Activated CD8-positive, alpha-beta memory T cell treated with anti-CD3 and anti-CD28 coated beads, Interleukin-2, amount 50 U/mL, for 24 hours (primary cell): ENCODE results near the gene FARP1.
"Not testable (repeated sequence)": the region's sequence is repeated elsewhere in the genome, so short reads cannot be mapped to it uniquely, and the experiment has no call there.

ENCODE experiments used
- DNase-seq: peaks from one replicate; pipeline ENCODE4 v3.0.0-alpha.2; 2020; ENCODE audit errors: extremely low read depth

Gene FARP1

GRCh38 chr13:98363326-98363725 lies 220.4 kb downstream of the FARP1 start:
- DNase-seq = no peak

GRCh38 chr13:98364179-98364578 lies 221.3 kb downstream of the FARP1 start:
- DNase-seq = no peak

- DNase-seq = no peak
Measured at GRCh38 chr13:98364647-98365046, 221.8 kb downstream of the FARP1 start.

GRCh38 chr13:98365302-98365701 lies 222.4 kb downstream of the FARP1 start:
- DNase-seq = no peak

- no peak for DNase-seq
Measured at GRCh38 chr13:98366010-98366409, 223.1 kb downstream of the FARP1 start.

- DNase-seq = no peak
Measured at GRCh38 chr13:98366443-98366842, 223.5 kb downstream of the FARP1 start.

GRCh38 chr13:98366959-98367358 lies 224.1 kb downstream of the FARP1 start:
- no peak for DNase-seq

GRCh38 chr13:98368019-98368418 lies 225.1 kb downstream of the FARP1 start:
- DNase-seq = no peak

- not testable (repeated sequence) for DNase-seq
Measured at GRCh38 chr13:98369520-98369919, 226.6 kb downstream of the FARP1 start.

- no peak for DNase-seq
Measured at GRCh38 chr13:98370261-98370660, 227.4 kb downstream of the FARP1 start.

GRCh38 chr13:98370806-98371515 lies 228.1 kb downstream of the FARP1 start:
- no peak for DNase-seq

GRCh38 chr13:98371516-98372023 lies 228.7 kb downstream of the FARP1 start:
- DNase-seq = no peak

- DNase-seq = no peak
Measured at GRCh38 chr13:98372876-98373275, 230.0 kb downstream of the FARP1 start.

- no peak for DNase-seq
Measured at GRCh38 chr13:98374750-98375149, 231.9 kb downstream of the FARP1 start.

GRCh38 chr13:98377635-98378378 lies 234.9 kb downstream of the FARP1 start:
- no peak for DNase-seq

- no peak for DNase-seq
Measured at GRCh38 chr13:98384739-98385138, 241.8 kb downstream of the FARP1 start.

GRCh38 chr13:98385606-98386005 lies 242.7 kb downstream of the FARP1 start:
- no peak for DNase-seq

GRCh38 chr13:98386637-98387036 lies 243.7 kb downstream of the FARP1 start:
- no peak for DNase-seq

- DNase-seq = no peak
Measured at GRCh38 chr13:98389319-98389718, 246.4 kb downstream of the FARP1 start.

- no peak for DNase-seq
Measured at GRCh38 chr13:98390086-98390715, 247.3 kb downstream of the FARP1 start.

GRCh38 chr13:98393873-98394272 lies 251.0 kb downstream of the FARP1 start:
- DNase-seq = no peak

- DNase-seq = no peak
Measured at GRCh38 chr13:98394820-98395510, 252.1 kb downstream of the FARP1 start.
